HepG2 (cell line): ENCODE results near the gene C2orf74. TPM values are rescaled to one million over a fixed set of nuclear protein-coding genes. Genes with fewer than 3 reads are reported as not detected.

Source experiments
- ATAC-seq: fragments of 200-7000 bp; cut with Tn5 transposase; 3 replicates; pipeline ENCODE4 v1.9.1; 2020; ENCODE audit warnings: mild to moderate bottlenecking, moderate library complexity
- BruUV-seq: library from RNA; stranded (reverse); fragments of 400-500 nt; replicated peaks from 2 replicates; lab custom pipeline; 2021; lab: Mats Ljungman, UMichigan
- CTCF ChIA-PET: fragments of 300-600 bp; formaldehyde crosslinking; extraction: SDS; loops from one replicate; lab custom pipeline; 2021; ENCODE audit warnings: low total read pairs, inconsistent platforms, low intra/inter-chr PET ratio; lab: Yijun Ruan, JAX
- POLR2A ChIA-PET: fragments of 350-600 bp; sonication (Branson Sonifier 250); formaldehyde crosslinking; loops from one replicate; lab custom pipeline; 2020; ENCODE audit warnings: antibody characterized with exemption, inconsistent platforms; lab: Yijun Ruan, JAX
- DNase-seq: peaks from one replicate; pipeline ENCODE4 v3.0.0-alpha.2; 2015; ENCODE audit warnings: low spot score
- FAIRE-seq: peaks from 3 replicates; lab custom pipeline; 2011; peaks lifted over from hg19 to GRCh38; lab: Jason Lieb, UNC
- H2AFZ ChIP-seq: one replicate; pipeline ENCODE4 v1.6.1; 2011; ENCODE audit warnings: low read length, inconsistent platforms
- H3K27ac ChIP-seq: fragments of 300-600 bp; 3 replicates; pipeline ENCODE4 v1.8.0; 2011; ENCODE audit warnings: mixed run types, mild to moderate bottlenecking, mixed read lengths, low read length, inconsistent platforms; ENCODE audit not compliant: insufficient read depth; ENCODE audit errors: extremely low read length
- H3K27me3 ChIP-seq, 2 experiments: fragments of 200-600 bp in 1 of 2; 2 replicates in 1 of 2; 3 replicates in 1 of 2; pipeline versions ENCODE4 v1.6.0 to v1.8.0; 2011; ENCODE audit warnings: low read length in 2 of 2, mild to moderate bottlenecking in 2 of 2, moderate library complexity in 2 of 2, inconsistent platforms in 1 of 2; ENCODE audit not compliant: insufficient read depth in 2 of 2, control insufficient read depth in 1 of 2
- H3K36me3 ChIP-seq, 2 experiments: fragments of 200-600 bp in 1 of 2; replicated peaks in 1 of 2; 2 replicates in 1 of 2; 3 replicates in 1 of 2; pipeline versions ENCODE4 v1.5.1 to v1.8.0; 2011; ENCODE audit warnings: low read length in 2 of 2, inconsistent platforms in 1 of 2; ENCODE audit not compliant: insufficient read depth in 2 of 2, control insufficient read depth in 1 of 2
- H3K4me1 ChIP-seq: 2 replicates; pipeline ENCODE4 v1.5.1; 2012; ENCODE audit warnings: low read length, inconsistent platforms; ENCODE audit not compliant: insufficient read depth
- H3K4me2 ChIP-seq: 2 replicates; pipeline ENCODE4 v1.6.0; 2011; ENCODE audit warnings: low read depth, low read length, inconsistent platforms
- H3K4me3 ChIP-seq, 3 experiments: fragments of 200-600 bp in 1 of 3; sonication (generic), shearing (Covaris generic) in 1 of 3; replicated peaks in 1 of 3; 2 replicates each; pipeline ENCODE4 v1.5.1; 2011 to 2016; ENCODE audit warnings: low read length in 3 of 3, inconsistent platforms in 2 of 3, low read depth in 2 of 3, mild to moderate bottlenecking in 2 of 3, control low read depth in 1 of 3, mixed read lengths in 1 of 3; ENCODE audit not compliant: insufficient read depth in 1 of 3
- H3K79me2 ChIP-seq: one replicate; pipeline ENCODE4 v1.6.1; 2011; ENCODE audit warnings: low read length, inconsistent platforms; ENCODE audit not compliant: insufficient read depth
- H3K9ac ChIP-seq: 2 replicates; pipeline ENCODE4 v1.6.0; 2011; ENCODE audit warnings: mild to moderate bottlenecking, low read depth, low read length, inconsistent platforms; ENCODE audit not compliant: insufficient read depth
- H3K9me3 ChIP-seq: 2 replicates; pipeline ENCODE4 v1.5.1; 2012; ENCODE audit warnings: mild to moderate bottlenecking, low read length
- H4K20me1 ChIP-seq: 2 replicates; pipeline ENCODE4 v1.6.0; 2011; ENCODE audit warnings: inconsistent platforms, mild to moderate bottlenecking, low read length, moderate library complexity; ENCODE audit not compliant: insufficient read depth
- ARNTL ChIP-seq: sonication (generic); formaldehyde crosslinking; IDR thresholded peaks from 2 replicates; pipeline ENCODE4 v1.4.0; 2020; ENCODE audit warnings: mild to moderate bottlenecking, missing genetic modification reagents
- MXD1 ChIP-seq: sonication (generic); formaldehyde crosslinking; IDR thresholded peaks from 2 replicates; pipeline ENCODE4 v1.4.0; 2020; ENCODE audit warnings: mild to moderate bottlenecking, missing genetic modification reagents
- RFXANK ChIP-seq: IDR thresholded peaks from 2 replicates; pipeline ENCODE4 v1.6.1; 2016
- THAP9 ChIP-seq: sonication (generic); formaldehyde crosslinking; IDR thresholded peaks from 2 replicates; pipeline ENCODE4; 2020; ENCODE audit warnings: missing genetic modification reagents, mild to moderate bottlenecking, borderline replicate concordance
- TRIM22 ChIP-seq: fragments of 450-650 bp; IDR thresholded peaks from 2 replicates; pipeline ENCODE4 v1.6.1; 2017
- ZBTB8A ChIP-seq: sonication (generic); formaldehyde crosslinking; IDR thresholded peaks from 2 replicates; pipeline ENCODE4 v1.4.0; 2020; ENCODE audit warnings: mild to moderate bottlenecking, low read depth, missing genetic modification reagents, borderline replicate concordance
- ZFP37 ChIP-seq: sonication (generic); formaldehyde crosslinking; IDR thresholded peaks from 2 replicates; pipeline ENCODE4 v1.4.0; 2020; ENCODE audit warnings: missing genetic modification reagents, borderline replicate concordance
- ZFX ChIP-seq: sonication (generic); formaldehyde crosslinking; IDR thresholded peaks from 2 replicates; pipeline ENCODE4 v1.4.0; 2020; ENCODE audit warnings: mild to moderate bottlenecking, low read depth, missing genetic modification reagents, moderate library complexity
- ZMAT3 ChIP-seq: sonication (generic); formaldehyde crosslinking; conservative IDR thresholded peaks from 2 replicates; pipeline ENCODE4 v1.7.0; 2021; ENCODE audit warnings: missing genetic modification reagents
- ZMYM2 ChIP-seq: sonication (generic); formaldehyde crosslinking; IDR thresholded peaks from 2 replicates; pipeline ENCODE4 v1.8.0; 2022; ENCODE audit warnings: mild to moderate bottlenecking, missing genetic modification reagents
- ZNF124 ChIP-seq: sonication (generic); formaldehyde crosslinking; IDR thresholded peaks from 2 replicates; pipeline ENCODE4 v1.4.0; 2020; ENCODE audit warnings: missing genetic modification reagents
- ZNF136 ChIP-seq: sonication (generic); formaldehyde crosslinking; IDR thresholded peaks from 2 replicates; pipeline ENCODE4 v1.8.1; 2022; ENCODE audit warnings: low read depth, mild to moderate bottlenecking, moderate library complexity, missing genetic modification reagents
- ZNF691 ChIP-seq: sonication (generic); formaldehyde crosslinking; IDR thresholded peaks from 2 replicates; pipeline ENCODE4 v1.4.0; 2020; ENCODE audit warnings: missing genetic modification reagents, low read depth, mild to moderate bottlenecking, borderline replicate concordance
- ZNF780A ChIP-seq: sonication (generic); formaldehyde crosslinking; IDR thresholded peaks from 2 replicates; pipeline ENCODE4 v1.8.0; 2022; ENCODE audit warnings: mild to moderate bottlenecking, missing genetic modification reagents, moderate library complexity
- WGBS: methylation state at CpG from one replicate; pipeline ENCODE4 v1.1.6; 2017; ENCODE audit warnings: low lambda C conversion rate; 5-methylcytosine and 5-hydroxymethylcytosine counted together
- in situ Hi-C: cut with HindIII; loops from 2 replicates; pipeline ENCODE4 v1.10.0; 2017; ENCODE audit warnings: low pct_unique_long_range_greater_than_20kb; ENCODE audit not compliant: extremely low pct_ligation_motif_present
- intact Hi-C: fragments of 100-400 bp; cut with micrococcal nuclease; formaldehyde crosslinking; loops from one replicate; pipeline ENCODE4 v1.10.0; 2022; ENCODE audit not compliant: unreplicated experiment
- polyA plus RNA-seq, 8 experiments: library from polyadenylated mRNA; depleted of rRNA in 3 of 8; stranded (reverse) in 7 of 8; unstranded in 1 of 8; fragments of >200 nt; fragmentation: Illumina TruSeq in 4 of 8; extraction: Trizol in 4 of 8; gene quantifications; 2 replicates each; pipeline versions ENCODE4 v1.2.1 to v1.2.3, GENCODE V29; 2011 to 2016; ENCODE audit warnings: low read depth in 4 of 8, missing spikeins in 1 of 8, mixed read lengths in 1 of 8; ENCODE audit not compliant: insufficient read depth in 1 of 8
- total RNA-seq, 5 experiments: library from RNA; depleted of rRNA; stranded (reverse); fragments of >200 nt; fragmentation: Illumina TruSeq; extraction: Trizol; gene quantifications; 2 replicates each; pipeline ENCODE4 v1.2.3, GENCODE V29; 2016; ENCODE audit warnings: low read depth in 1 of 5

Gene C2orf74
- total and polyA plus RNA-seq, 2 of the 13 experiments (the other 11 are each of a cell fraction or from before 2014, with no cell fraction given): 10.6 to 13.8 TPM

GRCh38 chr2:61178603-61179545, 16.9 kb downstream of the C2orf74 start (continued):
- no peak for TF ChIP-seq TRIM22
- 0 out of 2 replicates have a peak, but pooled peaks have one; percentile 24 for TF ChIP-seq ZMYM2 (CRISPR knock-in tag)
- no peak for TF ChIP-seq ZNF780A (CRISPR knock-in tag)

GRCh38 chr2:61179701-61180639, 18.0 kb downstream of the C2orf74 start:
- BruUV-seq: no TSS peak
- Histone ChIP-seq H3K4me2 (peak overlapping the region; percentile 85), H3K4me3 (peak overlapping the region in 1 of 3 experiments; percentile 23; a peak in 2 of 6 replicates), H3K27me3 (no peaks in the 10 kb centered on the region), H3K79me2 (peaks cover 61% of the 10 kb centered on the region), H3K36me3 (peaks cover 25 to 52% of the 10 kb centered on the region in 2 experiments), H3K9me3 (no peaks in the 10 kb centered on the region), H4K20me1 (peaks cover 3% of the 10 kb centered on the region; the same call in 1 of the 2 replicates), H3K27ac (peak overlapping the region; percentile 9), H3K9ac (peak overlapping the region; percentile 96; the same call in 1 of the 2 replicates), H2AFZ (no peak overlapping the region), H3K4me1 (peaks cover 77% of the 10 kb centered on the region)
- ATAC-seq (no peak), FAIRE-seq (no peak), DNase-seq (no peak)
- intact Hi-C loops (no loop called here), in situ Hi-C loops (no loop called here)
- 93% methylated on average over 12 of the region's 14 CpGs for whole genome bisulfite sequencing
- ChIA-PET CTCF (no interaction called here), POLR2A (interaction anchor here (4.0 kb wide), 1 partner anchor 35 kb away, joined by 79 read pairs; no protein-coding TSS in a partner anchor)
- TF ChIP-seq THAP9 (CRISPR knock-in tag): no peak
- no peak for TF ChIP-seq ZBTB8A (CRISPR knock-in tag)
- no peak for TF ChIP-seq ZNF691 (CRISPR knock-in tag)
- TF ChIP-seq ZNF124: no peak
- peak; percentile 23; the same call in 1 of the 2 replicates for TF ChIP-seq MXD1 (CRISPR knock-in tag)
- TF ChIP-seq ZFP37 (CRISPR knock-in tag): no peak
- TF ChIP-seq ZNF136 (CRISPR knock-in tag): no peak
- TF ChIP-seq ZMAT3 (CRISPR knock-in tag): no peak
- TF ChIP-seq ARNTL (CRISPR knock-in tag): no peak
- no peak for TF ChIP-seq RFXANK (CRISPR knock-in tag)
- peak; percentile 33; the same call in 1 of the 2 replicates for TF ChIP-seq ZFX
